NCI-H2196 treated with DMSO at 0.1 percent for 48 hours (cell line): ENCODE data around the gene CCDC124.
"Not testable (repeated sequence)": the region's sequence is repeated elsewhere in the genome, so short reads cannot be mapped to it uniquely, and the experiment has no call there.

ENCODE experiments used
- DNase-seq: peaks from one replicate; lab custom pipeline; 2025; ENCODE audit not compliant: unreplicated experiment; lab: John Stamatoyannopoulos, UW

Gene CCDC124, protein sequence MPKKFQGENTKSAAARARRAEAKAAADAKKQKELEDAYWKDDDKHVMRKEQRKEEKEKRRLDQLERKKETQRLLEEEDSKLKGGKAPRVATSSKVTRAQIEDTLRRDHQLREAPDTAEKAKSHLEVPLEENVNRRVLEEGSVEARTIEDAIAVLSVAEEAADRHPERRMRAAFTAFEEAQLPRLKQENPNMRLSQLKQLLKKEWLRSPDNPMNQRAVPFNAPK

DNA sequence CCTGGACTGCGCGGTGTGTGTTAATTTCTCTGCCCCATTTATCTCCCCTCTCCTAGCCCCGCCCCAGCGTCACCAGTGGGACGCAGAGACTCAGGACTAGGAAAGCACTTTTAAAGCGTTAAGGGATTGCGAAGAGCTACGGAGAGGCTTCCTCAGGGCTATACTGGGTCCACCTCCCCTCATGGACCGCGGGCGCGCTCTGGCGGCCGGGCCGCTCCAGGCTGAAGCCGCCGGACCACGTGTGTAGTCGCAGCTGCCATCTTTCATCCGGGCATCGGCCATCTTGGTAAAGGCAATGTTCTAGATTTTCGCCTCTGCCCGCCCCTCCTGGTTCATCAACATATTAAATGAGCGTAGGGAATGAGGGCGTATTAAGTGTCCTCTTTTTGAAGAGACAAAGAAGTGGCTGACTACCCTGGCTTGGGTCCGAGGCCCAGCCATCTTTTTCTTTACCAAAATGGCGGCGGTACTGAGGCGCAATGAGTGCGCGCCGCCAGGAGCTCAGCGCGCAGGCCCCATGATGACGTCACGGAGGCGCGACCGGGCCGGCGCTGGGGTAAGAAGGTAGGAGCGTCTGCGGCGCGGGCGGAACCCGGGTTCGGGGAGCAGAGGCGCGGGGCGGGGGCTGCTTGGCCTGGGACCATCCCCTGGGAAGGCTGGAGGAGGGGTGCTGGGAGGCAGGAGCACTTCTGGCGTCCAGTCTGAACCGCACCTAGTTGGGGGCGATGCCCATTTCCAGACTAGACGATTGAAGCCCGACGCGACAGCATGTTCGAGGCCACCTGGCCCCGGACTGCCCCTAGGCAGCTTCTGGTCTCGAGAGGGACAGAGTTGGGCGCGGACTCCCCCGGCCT, at the start of gene CCDC124:
TSS of gene CCDC124 (plus strand) at position 531 of the 854 bp plus-strand sequence. CDS start 3,406 bp downstream, outside the sequence.
- peak; percentile 91 for DNase-seq

DNA sequence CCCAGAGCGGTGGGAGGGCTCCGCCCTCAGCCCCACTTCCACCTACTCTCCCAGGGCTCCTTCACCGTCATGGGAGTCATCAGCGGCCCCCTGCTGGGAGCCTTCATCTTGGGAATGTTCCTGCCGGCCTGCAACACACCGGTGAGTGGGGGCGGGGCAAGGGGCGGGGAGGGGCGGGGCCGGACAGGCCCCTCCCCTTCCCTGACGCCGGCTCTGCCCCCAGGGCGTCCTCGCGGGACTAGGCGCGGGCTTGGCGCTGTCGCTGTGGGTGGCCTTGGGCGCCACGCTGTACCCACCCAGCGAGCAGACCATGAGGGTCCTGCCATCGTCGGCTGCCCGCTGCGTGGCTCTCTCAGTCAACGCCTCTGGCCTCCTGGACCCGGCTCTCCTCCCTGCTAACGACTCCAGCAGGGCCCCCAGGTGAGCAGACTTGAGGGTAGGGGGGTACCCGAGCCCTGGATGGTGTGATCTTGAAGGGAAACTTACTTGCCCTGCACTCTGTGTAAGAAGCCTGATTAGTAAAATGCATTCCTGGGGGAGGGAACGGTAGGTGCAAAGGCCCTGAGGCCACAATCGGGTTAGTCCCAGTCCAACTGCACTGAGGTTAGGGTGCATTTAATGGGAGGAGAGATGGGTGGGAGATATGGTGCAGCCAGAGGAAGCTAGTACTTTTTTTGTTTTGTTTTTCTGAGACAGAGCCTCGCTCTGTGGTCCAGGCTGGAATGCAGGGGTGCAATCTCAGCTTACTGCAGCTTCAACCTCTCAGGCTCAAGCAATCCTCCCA, 49.0 kb upstream of the CCDC124 start:
- DNase-seq: no peak

DNA sequence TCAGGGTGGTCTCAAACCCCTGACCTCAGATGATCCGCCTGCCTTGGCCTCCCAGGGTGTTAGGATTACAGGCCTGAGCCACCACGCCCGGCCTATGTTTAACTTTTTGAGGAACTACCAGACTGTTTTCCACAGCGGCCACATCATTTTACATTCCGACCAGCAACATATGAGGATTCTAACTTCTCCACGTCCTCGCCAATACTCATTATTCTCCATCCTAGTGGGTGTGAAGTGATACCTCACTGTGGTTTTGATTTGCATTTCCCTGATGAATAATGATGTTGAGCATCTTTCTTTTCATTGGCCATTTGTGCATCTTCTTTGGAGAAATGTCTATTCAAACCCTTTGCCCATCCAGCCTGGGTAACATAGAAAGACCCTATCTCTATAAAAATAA, 46.3 kb upstream of the CCDC124 start:
- DNase-seq: no peak

DNA sequence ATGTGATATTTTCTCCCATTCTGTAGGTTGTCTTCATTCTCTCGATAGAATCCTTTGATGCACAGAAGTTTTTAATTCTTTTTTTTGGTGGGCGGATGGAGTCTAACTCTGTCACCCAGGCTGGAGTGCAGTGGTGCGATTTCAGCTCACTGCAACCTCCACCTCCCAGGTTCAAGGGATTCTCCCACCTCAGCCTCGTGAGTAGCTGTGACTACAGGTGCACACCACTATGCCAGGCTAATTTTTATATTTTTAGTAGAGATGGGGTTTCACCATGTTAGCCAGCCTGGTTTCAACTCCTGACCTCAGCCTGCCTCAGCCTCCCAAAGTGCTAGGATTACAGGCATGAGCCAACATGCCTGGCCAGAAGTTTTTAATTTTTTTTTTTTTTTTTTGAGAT, 45.6 kb upstream of the CCDC124 start:
- not testable (repeated sequence) for DNase-seq

DNA sequence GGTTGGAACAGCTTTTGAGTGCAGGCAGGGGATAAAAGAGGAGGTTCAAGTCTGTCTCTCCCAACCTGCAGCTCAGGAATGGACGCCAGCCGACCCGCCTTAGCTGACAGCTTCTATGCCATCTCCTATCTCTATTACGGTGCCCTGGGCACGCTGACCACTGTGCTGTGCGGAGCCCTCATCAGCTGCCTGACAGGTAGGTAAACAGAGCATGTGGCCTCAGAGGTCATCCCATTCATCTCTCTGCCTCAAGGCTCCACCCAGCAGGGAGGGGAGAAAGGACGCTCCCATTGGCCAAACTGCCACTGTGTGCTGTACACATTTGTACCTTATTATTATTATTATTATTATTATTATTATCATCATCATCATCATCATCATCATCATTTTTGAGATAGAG, 44.6 kb upstream of the CCDC124 start:
- no peak for DNase-seq

DNA sequence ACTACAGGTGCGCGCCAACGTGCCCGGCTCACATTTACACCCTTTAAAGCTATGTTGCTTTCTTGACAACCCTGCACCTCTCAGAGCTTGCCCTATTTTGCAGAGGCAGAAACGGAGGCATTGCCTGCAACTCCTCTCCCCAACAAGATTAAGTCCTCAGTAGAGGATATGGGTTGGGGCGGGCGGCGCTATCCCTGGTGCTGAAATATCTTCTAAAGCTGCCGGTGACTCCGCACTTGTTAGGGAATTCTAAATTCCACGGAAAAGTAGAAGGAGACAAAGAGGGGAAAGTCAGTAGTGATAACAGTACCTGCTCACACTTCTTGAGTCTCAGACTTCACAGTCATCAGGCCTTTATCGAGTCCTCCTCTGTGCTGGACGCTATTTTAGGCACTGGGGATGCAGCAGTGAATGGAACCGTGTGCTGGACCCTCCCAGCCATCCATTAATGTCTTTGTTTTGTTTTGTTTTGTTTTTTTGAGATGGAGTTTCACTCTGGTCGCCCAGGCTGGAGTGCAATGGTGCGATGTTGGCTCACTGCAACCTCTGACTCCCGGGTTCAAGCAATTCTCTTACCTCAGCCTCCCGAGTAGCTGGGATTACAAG, 43.1 kb upstream of the CCDC124 start:
- no peak for DNase-seq

DNA sequence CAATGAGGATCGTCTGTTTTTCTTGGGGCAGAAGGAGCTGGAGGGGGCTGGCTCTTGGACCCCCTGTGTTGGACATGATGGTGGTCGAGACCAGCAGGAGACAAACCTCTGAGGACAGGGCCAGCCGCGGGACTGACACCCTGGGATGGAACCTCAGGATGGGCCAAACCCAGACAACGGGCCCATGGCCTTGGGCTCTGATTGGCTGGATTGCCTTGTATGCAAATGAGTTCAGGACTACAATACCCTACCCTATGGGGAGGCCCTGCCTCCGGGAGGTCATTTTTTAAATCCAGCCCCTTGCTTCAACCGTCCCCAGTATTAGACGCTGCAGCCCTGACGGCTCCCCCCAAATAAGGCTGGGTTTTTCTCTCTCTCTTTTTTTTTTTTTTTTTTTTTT, 39.0 kb upstream of the CCDC124 start:
- no peak for DNase-seq

DNA sequence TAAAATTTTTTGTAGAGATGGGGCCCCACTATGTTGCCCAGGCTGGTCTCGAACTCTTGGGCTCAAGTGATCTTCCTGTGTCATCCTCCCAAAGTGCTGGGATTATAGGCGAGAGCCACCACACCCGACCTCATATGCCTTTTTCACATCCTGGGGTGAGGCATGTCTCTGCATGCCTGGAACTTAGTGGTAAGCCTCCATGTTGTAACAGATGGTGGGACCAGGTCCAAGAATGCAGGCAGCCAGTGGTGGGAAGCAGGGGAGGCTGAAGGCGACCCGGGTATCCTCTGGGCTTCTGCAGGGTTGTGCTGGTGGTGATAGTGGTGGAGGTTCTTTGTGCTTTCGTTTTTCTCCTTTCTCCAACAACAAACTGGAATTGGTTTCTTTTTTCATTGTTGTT, 30.1 kb upstream of the CCDC124 start:
- no peak for DNase-seq

DNA sequence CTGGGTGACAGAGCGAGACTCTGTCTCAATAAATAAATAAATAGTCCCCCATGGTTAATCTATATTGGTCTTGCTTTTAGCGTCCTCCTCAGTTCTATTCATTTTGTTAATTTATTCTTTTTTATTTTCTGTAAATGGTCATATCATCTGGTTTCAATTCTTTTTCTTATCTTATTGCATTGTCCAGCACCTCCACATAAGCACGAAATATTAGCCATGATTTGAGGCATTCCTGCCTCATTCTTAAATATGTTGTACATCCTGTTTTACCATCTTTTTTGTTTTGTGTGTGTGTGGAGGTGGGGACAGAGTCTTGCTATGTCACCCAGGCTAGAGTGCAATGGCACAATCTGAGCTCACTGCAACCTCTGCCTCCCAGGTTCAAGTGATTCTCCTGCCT, 24.6 kb upstream of the CCDC124 start:
- no peak for DNase-seq

DNA sequence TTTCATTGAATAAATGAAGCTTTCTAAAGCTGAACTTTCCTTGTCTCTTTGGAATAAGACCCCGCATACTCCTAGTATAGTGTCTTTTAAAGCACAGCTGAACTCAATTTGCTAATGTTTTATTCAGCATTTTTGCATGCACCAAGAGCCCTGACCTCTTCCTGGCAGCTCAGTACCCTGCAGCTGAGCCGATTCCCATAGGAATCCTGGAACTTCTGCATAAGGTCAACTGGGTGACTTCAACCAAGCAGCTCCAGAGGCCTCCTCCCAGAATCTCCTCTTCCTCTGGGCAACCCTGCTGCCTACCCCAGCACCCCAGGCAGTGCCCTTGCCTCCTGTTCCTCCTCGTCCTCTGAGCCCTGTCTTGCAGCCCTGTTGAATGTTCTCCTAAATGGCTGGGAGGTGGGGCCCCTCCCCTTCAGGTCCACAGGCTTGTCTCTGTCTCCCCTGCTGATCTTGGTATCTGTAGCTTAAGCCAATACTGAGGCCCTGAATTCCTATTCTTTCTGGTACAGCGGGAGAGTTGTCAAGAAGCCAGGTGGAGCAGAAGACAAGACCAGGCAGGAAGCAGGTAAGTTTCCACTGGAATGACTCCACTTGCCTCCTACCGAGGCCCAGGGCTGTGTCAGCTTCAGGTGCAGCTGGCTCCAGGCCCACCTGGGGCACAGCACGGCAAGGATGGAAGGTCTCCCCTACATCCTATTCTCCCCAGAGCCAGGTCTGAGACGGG, 23.6 kb upstream of the CCDC124 start:
- no peak for DNase-seq

DNA sequence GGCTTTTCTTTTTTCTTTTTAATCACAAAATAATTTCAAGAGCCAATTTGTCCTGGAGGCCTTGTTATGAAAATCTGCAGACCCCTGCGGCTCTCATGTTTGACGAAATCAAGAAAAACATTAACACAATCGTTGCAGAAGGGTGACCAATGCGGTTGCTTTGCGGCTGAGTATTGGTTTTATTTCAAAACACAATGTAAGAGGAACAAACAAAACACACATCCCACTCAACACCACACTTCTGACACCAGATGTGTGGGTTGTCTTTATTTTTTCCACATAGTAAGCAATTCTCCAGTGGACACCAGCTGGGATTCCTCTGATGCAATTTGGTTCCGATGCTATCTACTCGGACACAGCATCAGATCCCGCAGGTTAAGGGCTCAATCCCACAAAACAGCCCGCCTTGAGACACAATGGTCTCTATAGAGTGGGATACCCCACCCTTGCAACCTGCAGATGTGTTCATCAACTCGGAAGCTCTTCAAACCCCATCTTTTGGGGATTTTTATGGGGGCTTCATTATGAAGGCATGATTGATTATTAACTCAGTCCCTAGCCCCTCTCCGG, 21.9 kb upstream of the CCDC124 start:
- DNase-seq: no peak

DNA sequence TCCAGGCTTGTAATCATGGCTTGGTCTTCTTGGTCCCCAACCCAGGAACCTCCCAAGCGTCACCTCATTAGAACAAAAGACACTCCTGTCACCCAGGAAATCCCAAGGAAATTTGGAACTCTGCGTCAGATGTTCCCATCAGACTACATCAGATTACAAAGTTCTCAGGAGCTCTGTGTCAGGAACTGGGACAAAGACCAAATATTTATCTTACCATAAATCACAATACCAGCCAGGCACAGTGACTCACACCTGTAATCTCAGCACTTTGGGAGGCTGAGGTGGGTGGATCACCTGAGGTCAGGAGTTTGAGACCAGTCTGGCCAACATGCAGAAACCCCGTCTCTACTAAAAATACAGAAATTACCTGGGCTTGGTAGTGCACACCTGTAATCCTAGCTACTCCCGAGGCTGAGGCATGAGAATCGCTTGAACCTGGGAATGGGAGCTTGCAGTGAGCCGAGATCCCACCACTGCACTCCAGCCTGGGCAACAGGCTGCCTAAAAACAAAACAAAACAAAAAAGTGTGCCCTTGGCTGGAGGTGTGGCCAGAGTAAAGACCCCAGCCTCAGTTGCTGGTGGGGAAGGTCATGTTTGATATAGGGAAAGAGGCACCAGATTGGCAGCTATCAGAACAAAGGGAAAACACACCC, 16.7 kb upstream of the CCDC124 start:
- no peak for DNase-seq

DNA sequence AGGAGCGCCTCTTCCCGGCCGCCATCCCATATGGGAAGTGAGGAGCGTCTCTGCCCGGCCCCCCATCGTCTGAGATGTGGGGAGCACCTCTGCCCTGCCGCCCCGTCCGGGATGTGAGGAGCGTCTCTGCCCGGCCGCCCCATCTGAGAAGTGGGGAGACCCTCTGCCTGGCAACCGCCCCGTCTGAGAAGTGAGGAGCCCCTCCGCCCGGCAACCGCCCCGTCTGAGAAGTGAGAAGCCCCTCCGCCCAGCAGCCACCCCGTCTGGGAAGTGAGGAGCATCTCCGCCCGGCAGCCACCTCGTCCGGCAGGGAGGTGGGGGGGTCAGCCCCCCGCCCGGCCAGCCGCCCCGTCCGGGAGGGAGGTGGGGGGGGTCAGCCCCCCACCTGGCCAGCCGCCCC, 14.7 kb upstream of the CCDC124 start:
- not testable (repeated sequence) for DNase-seq

DNA sequence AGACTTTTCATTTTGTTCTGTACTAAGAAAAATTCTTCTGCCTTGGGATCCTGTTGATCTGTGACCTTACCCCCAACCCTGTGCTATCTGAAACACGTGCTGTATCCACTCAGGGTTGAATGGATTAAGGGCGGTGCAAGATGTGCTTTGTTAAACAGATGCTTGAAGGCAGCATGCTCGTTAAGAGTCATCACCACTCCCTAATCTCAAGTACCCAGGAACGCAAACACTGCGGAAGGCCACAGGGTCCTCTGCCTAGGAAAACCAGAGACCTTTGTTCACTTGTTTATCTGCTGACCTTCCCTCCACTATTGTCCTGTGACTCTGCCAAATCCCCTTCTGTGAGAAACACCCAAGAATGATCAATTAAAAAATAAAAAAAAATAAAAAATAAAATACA, 13.7 kb upstream of the CCDC124 start:
- not testable (repeated sequence) for DNase-seq

DNA sequence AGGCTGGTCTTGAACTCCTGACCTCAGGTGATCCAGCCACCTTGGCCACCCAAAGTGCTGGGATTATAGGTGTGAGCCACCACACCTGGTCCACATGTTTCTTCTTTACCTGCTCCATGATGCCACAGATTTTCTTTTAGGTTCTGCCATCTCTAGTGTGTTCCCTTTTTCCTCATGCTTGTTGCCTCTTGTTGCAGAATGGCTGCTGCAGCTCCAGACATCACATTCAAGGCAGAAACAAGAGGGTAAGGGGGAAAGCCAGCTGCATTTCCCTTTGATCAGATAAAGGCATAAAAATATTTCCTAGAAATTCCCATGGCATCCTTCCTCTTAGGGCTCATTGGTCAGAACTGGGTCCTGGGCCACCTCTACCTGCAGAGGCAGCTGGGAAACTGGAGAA, 12.3 kb upstream of the CCDC124 start:
- DNase-seq: no peak

DNA sequence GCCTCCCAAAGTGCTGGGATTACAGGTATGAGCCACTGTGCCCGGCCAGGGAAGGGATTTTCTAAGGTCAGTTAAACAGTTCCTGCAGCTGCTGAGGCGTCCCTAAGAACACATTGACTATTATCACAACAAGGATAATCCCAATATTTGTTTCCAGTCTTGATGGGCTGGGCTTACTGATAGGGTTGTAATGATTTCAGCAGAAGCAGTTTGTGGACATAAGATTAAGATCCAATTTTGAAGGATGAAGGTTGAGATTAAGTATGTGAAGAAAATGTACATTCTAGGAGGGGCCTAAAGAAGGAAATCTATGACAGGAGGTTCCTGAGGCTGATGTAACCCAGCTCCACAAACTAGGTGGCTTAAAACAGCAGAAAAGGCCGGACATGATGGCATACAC, 10.7 kb upstream of the CCDC124 start:
- DNase-seq: no peak

DNA sequence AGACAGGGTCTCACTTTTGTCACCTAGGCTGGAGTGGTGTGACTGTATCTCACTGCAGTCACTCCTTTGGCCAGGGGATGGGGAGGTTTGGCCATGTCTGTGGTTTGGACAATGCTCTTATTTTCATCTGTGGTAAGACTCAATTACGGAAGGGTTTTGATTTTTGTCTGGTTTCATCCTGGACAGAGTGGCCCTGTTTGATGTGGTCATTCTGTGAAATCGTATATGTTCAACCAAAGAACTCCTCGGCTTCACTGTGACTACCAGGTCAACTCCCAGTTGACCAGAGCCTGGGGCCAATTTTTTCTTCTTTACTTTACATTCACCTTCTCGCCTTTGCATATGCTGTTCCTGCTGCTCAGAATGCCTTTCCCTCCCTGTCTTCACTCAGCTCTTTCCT, 6.8 kb upstream of the CCDC124 start:
- no peak for DNase-seq

DNA sequence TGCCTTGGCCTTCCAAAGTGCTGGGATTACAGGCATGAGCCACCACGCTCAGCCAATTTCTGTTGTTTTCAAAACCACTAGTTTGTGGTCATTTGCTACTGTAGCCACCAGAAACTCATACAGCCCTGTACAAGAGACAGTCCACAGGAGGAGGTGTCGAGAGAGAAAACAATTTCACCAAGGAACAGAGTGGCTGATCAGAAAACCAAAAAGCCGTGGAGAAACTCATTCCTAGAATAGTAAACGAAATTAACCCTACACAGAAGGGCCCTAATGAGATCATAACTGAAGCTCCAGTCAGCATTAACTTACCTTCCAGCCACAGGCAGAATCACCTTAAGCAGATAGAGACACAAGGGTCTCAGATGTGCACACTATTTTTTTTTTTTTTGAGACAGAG, 3.8 kb upstream of the CCDC124 start:
- DNase-seq: no peak

DNA sequence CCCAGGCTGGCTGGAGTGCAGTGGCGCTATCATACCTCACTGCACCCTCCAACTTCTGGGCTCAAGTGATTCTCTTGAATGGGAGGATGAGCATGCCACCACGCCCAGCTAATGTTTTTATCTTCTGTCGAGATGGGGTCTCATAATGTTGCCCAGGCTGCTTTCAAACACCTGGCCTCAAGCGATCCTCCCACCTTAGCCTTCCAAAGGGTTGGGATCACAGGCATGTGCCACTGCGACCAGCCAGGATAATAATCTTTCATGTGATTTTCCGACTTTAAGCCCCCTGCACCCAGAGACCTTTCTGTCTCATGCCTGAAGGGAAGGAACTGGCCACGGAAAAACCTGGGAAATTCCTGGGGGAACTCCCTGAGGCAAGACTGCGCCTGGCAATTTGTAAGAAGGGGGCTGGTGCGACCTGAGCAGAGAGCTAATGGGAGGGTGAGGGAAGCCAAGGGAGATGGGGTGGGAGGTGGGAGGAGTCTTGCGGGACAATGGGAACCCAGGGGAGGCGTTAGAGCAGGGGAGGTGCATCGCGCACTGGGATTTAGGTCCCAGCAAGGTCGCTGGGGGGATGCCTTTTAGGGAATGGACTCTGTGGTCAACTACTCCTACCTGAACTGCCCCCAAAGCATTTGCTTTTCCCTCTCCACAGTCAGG, 1.2 kb upstream of the CCDC124 start:
- DNase-seq: no peak
